DMS153 (cell line): ENCODE measurements around the gene SH3BP5L.

Experiments used
- DNase-seq: peaks from one replicate; lab custom pipeline; 2025; lab: John Stamatoyannopoulos, UW

SH3BP5L gene

DNA sequence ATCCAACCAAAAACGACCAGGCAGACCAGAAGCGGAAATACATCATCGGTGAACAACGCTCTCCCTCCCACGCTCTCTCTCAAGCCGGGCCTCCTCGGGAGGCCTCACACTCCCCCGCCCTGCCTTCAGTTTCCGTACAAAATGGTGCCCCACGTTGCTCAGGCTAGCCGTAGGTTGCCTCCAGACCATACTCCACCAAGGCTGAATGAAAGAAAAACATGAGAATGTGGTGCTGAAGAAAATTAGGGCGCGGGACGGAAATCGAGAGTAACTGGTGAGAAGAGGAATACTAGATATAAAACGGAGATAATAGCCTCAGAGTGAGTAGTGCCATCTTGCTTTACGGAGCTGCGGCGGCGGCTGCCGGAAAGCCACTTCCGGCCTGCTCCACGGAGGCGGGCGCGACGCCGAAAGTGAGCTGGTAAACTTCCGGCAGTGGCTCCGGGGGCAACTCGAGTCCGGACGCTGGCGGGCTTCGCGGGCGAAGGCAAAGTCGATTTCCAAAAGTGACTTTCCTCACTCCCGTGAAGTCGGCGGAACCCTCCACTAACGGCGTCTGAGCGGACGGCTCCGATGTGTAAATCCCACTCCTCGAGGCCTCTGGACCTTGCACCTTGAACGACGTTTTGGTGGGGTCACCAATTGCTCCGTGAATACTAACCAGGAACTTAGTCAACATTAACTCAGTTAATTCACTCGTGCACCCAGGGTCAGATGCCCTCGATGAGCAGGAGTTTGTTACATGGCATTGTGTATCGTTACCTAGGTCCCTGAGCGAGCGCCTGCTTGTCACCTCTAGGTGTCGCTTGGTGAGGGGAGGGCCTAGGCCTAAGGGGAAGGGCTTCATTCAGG is at the start of gene SH3BP5L:
Gene SH3BP5L (minus strand): TSS at position 7 of the 852 bp plus-strand sequence. CDS start 980 bp downstream, outside the sequence.
- peak; percentile 96 for DNase-seq

- peak; percentile 96 for DNase-seq
Observed at GRCh38 chr1:248873993-248874533, 48.3 kb upstream of the SH3BP5L start.

DNA sequence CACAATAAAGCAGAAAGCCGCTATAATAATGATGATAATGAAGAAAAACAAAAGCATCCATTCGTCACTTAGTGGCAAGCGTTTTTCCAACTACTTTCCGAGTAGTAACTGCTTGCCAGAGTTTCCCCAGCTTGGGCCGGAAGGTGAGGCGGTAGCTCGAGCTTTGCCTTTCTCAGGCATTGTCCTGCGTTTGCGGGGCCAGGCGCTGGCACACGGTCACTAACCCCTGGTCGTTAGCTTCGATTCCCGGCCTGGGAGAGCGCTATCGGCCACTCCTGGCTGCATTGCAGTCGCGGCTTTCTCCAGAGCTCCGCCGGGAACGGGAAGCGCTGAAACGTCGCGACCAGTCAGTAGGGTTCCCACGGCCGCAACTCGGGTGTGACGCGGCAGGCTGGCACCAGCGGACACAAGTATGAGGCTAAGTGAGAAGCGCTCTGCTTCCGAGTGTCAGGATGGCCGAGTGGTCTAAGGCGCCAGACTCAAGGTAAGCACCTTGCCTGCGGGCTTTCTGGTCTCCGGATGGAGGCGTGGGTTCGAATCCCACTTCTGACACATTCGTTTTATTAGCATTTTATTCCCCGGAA is 47.8 kb upstream of the SH3BP5L start:
- peak; percentile 97 for DNase-seq

DNA sequence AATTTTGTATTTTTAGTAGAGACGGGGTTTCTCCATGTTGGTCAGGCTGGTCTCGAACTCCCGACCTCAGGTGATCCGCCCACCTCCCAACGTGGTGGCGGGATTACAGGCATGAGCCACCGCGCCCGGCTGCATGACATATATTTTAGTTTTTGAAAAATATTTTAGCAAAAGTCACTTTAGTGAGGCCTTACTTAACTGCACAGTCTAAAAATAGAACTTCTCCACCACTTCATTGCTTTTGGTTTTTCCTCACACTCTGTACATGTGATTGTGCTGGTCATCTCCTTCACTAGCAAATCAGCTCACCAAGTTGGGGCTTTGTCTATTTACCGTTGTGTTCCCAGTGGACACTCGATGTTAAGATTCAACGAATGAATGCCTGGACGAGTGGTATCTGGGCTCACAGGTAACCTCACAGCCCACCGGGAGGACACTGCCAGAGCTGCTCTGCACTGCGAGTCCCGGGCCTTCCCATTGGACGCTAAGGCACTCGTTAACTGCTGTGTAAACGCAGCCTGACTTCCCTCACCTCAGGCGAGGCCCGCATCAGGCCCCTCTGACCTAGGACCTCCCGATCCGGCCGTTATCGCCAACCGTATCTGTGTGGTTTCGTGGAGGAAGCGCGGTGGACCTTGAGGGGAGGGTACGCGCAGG is 47.2 kb upstream of the SH3BP5L start:
- DNase-seq = peak; percentile 76

DNA sequence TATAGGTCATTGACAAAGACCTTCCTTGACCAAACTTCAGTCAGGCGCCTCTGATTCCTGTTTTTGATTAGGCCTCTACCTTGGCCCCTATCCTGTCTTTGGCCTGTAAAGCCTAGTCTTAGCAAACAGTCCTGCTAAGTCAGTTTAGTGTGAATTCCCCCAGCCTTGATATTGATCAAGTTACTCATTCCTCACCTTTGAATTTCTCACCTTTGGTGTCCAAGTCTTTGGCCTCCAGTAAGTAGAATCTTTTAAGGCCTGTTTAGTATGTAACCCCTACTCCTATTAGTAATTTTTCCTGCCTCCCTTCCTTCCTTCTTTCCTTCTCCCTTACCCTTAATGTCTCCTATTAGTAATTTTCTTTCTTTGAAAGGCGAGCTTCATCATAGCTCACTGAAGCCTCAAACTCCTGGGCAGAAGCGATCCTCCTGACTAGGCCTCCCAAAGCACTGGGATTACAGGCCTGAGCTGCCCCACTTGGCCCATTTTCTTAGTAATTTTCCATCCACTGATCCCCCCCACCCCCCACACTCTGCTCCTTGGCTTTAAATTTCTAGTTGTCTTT is 46.2 kb upstream of the SH3BP5L start:
- no peak for DNase-seq

DNA sequence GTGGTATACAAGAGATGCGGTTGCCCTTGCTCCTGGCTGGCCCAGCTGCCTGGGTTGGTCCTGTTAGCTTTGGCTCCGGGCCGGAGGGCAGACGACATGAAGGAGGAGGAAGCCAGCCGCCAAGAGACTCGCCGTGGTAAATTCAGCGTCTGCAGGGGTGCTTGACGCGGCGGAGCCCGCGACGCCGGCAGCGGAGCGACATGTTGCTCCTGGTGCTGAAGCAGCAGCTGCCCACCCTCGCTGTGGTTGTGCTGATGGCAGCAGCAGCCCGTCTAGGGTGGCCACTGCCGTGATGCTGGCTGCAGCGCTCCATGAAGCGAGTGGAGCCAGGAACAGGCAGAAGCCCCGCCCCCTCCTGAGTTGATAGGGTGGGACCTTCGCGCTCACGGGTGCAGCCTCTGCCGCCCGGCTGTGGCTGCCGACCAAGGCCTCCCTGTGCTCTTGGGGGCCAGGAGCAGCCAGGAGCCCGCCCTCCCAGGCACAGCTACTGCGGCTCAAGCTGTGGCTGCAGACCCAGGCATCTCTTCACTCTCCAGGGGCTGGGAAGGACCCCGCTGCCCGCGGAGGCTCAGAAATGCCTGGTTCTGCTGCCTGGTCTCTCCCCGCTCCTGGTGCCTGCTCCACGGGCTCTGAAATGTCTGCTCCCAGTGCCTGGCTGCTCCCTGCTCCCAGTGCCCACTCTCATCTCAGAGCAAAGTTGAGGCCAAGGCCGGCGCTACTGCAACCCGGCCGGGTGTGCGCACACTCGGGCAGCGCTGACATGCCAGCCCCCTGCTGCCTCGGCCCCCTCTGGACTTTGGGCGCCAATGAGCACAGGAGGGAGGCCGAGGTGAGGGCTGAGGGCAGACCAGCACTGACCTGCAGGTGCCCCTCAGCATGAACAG is 37.5 kb upstream of the SH3BP5L start:
- DNase-seq = peak; percentile 88

DNA sequence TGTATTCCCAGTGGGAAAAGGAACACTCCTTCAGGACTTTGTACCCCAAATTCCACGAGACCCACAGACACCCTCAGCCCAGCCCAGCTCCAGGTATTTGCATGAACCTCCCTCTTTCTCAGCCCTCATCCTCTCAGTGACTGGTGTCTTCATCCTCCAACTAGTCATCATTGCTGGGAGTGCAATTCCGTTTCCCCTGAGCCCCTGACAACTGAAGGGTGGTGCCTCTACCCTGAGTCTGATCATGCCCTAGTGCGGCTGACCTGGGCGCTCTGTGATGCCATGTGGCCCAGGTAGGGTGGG is 36.9 kb upstream of the SH3BP5L start:
- DNase-seq = no peak

- DNase-seq = no peak
Observed at GRCh38 chr1:248861616-248862015, 35.9 kb upstream of the SH3BP5L start.

DNA sequence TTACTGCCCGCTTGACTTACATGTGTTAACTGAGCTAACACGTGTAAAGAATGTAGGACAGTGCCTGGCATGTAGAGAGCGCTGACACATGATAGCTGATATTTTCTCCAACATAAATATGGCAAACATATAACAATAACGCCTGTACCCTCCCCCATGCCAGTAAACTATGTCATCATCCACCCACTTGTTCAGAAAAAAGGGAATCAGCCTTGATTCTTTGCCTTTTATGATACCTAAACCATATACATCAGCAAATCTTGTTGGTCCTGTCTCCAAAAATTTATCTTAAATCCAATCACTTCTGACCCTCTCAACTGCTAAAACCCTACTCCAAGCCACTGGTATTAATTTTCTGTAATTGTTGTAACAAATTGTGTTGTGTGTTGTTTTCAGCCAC is 34.3 kb upstream of the SH3BP5L start:
- no peak for DNase-seq

DNA sequence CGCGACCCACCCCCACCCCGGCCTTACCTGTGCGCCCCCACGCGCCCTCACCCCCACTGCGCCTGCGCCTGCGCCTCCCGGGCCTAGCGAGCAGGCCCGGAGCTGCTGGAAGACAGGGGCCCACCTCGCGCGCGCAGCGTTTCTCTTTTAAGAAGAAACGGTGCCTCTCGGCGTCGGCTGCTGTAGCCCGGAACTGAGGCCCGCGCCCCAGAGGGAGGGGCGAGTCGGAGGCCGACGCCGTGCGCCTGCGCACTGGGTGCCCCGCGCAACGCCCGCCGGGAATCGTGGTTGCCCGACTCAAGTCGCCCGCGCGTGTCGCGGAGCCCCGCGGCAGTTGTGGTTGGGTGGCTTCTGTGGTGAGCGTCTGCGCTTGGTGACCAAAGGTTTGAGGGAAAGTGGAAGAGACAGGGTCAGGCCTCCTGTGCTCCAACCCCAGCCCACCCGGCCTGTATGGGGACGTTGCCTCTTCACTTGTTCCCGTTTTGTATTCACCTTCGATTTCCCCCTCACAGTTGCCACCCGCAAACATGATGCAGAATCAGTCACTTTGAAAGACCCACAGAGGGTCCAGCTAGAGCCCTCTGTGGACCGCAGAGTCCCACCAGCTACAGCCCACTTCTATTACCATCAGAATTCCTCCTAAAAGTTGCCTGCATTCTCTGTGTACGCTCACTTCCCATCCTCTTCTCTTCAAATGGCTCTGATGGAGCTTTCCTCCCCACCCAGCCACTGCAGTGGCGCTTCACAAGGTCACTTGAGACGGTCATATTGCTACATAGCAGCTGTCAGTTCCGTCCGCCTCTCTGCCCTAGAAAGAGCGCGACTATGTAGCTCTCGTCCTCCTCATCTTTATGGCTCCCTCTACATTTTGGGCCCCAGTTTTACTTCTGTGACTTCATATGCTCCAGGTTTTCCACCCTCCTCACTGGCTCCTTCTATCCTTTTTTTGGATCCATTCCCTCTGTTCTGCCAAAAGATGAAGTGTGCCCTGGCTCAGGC is 33.5 kb upstream of the SH3BP5L start, which contains the start of gene ZNF692:
Gene ZNF692 (minus strand): TSS at position 195 of the 999 bp plus-strand sequence. CDS start 776 bp downstream, outside the sequence.
- peak; percentile 97 for DNase-seq

DNA sequence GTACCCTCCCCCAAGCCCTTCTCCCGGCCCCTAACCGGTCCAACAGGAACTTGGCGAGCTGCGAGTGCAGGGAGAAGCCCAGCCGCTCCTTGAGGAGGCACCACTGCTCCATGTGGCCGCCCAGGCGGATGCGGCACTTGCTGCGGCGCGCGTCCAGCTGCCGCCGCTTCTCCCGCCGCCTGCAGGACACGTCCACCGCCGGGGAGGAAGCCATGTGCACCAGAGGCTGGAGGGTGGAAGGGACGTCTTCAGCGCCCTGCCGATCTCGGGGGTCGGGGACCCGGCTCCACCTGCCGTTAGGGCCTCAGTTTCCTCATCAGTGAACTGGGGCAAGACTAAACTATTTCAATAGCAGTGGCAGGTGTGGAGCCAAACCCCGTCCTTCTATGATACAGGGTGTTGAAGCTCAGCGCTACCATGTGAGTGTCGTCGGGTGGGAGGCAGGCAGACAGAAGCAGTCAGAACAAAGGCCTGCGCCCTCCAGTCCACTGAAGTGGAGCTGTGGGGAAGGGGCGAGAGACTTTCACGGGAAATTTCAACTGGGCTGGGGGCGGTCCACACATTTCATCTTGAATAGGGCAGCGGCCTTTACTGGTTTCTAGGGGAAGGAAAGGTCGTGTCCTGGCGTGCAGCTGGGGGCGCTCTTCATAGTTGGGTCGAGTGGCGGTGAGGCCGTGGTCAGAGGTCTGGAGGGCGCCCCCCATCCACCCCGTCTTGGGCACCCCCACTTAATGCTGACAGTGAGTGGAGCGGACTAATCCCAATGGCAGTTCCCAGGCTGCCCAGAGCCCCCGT is 32.6 kb upstream of the SH3BP5L start:
- DNase-seq = peak; percentile 84

GRCh38 chr1:248857749-248858095 is 32.0 kb upstream of the SH3BP5L start:
- no peak for DNase-seq

- no peak for DNase-seq
Observed at GRCh38 chr1:248857201-248857600, 31.5 kb upstream of the SH3BP5L start.

GRCh38 chr1:248856176-248856575 is 30.5 kb upstream of the SH3BP5L start:
- DNase-seq = no peak

DNA sequence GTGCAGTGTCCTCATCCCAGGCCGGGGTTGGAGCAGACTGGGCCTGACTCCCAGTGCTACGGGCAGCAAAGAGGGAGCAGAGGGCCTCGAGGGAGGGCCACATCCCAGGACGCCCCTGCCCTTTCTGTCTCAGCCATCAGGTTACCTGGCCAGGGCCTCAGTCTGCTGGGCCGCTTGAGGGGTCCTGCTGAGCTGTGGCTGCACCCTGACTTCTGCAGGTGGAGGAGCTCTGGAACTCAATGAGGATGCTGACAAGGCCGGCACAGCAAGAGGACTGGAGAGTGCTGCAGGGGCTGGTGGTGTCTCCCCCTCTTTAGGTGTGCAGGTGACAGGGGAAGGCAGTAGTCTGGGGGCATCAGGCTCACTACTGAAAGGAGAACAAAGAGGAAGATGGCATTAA is 29.9 kb upstream of the SH3BP5L start:
- no peak for DNase-seq

- DNase-seq = no peak
Observed at GRCh38 chr1:248853663-248854375, 28.1 kb upstream of the SH3BP5L start.

DNA sequence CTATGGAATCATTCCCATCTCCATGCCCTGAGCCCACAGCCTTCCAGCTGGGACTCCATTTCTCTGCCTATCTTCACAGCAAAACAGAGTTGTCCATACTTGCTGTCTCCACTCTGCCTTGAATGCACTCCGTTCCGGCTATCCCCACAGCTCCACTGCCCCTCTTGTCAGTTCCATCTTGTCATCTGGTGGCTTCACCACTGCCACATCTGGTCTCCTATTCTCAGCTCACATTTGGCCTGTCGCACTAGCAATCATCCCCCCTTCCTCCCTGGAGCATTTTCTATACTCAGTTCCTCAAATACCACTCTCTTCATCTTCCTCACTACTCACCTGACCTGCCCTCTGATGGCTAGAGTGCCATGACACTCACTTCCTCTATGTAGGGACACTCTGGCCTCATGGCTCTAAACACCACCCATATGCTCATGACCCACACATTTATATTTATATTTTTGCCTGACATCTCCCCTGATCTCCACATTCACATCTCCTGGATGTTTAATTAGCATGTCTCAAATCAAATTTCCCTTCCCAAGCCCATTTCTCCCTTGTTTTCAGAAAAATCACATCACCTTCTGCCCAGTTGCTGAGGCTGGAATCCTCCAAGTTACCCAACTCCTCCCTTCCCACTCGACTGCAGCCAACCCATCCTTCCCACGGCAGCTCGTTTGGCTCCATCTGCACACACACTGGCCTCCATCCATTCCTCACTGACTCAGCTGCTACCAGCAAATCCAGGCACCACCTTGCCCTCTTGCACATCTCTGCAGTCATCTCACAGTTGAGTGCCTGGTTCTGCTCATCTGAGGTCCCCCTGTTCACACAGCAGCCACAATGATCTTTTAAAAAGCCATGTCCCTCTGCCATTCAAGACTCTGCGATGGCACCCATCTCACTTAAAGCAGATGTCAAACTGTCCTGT is 27.0 kb upstream of the SH3BP5L start:
- DNase-seq = no peak

GRCh38 chr1:248851390-248851789 is 25.7 kb upstream of the SH3BP5L start:
- no peak for DNase-seq
